Rectal smooth muscle tissue (tissue), 1 donor: Measurements from ENCODE around the gene CBR3.

Source experiments
- H3K27ac ChIP-seq: one replicate; pipeline ENCODE4 v1.7.0; 2013; ENCODE audit warnings: low read depth, low read length, inconsistent platforms
- H3K27me3 ChIP-seq: one replicate; pipeline ENCODE4 v1.7.0; 2013; ENCODE audit warnings: low read length; ENCODE audit not compliant: control insufficient read depth, insufficient read depth
- H3K36me3 ChIP-seq: one replicate; pipeline ENCODE4 v1.7.0; 2013; ENCODE audit warnings: low read length; ENCODE audit not compliant: control insufficient read depth, insufficient read depth
- H3K4me1 ChIP-seq: one replicate; pipeline ENCODE4 v1.7.0; 2013; ENCODE audit warnings: low read length; ENCODE audit not compliant: control insufficient read depth, insufficient read depth
- H3K4me3 ChIP-seq: one replicate; pipeline ENCODE4 v1.7.0; 2013; ENCODE audit warnings: low read length
- H3K9ac ChIP-seq: one replicate; pipeline ENCODE4 v1.7.0; 2013; ENCODE audit warnings: low read length

CBR3 gene

GRCh38 chr21:36103434-36103833 lies 31.4 kb upstream of the CBR3 start:
- Histone ChIP-seq H3K4me3 (no peak overlapping the region), H3K36me3 (no peaks in the 10 kb centered on the region), H3K4me1 (no peaks in the 10 kb centered on the region), H3K9ac (no peak overlapping the region), H3K27me3 (no peaks in the 10 kb centered on the region), H3K27ac (no peak overlapping the region)

- Histone ChIP-seq H3K4me1 (no peaks in the 10 kb centered on the region), H3K4me3 (no peak overlapping the region), H3K9ac (no peak overlapping the region), H3K36me3 (no peaks in the 10 kb centered on the region), H3K27ac (no peak overlapping the region), H3K27me3 (no peaks in the 10 kb centered on the region)
These were observed 30.3 kb upstream of the CBR3 start for GRCh38 chr21:36104317-36105300.

GRCh38 chr21:36105327-36105842 lies 29.5 kb upstream of the CBR3 start:
- Histone ChIP-seq H3K36me3 (no peaks in the 10 kb centered on the region), H3K27ac (no peak overlapping the region), H3K4me1 (no peaks in the 10 kb centered on the region), H3K9ac (no peak overlapping the region), H3K4me3 (no peak overlapping the region), H3K27me3 (no peaks in the 10 kb centered on the region)

- Histone ChIP-seq H3K27ac (no peak overlapping the region), H3K4me3 (no peak overlapping the region), H3K36me3 (no peaks in the 10 kb centered on the region), H3K9ac (no peak overlapping the region), H3K4me1 (no peaks in the 10 kb centered on the region), H3K27me3 (no peaks in the 10 kb centered on the region)
These were observed 25.0 kb upstream of the CBR3 start for GRCh38 chr21:36109868-36110267.

GRCh38 chr21:36111238-36111637 lies 23.6 kb upstream of the CBR3 start:
- no peaks in the 10 kb centered on the region for H3K36me3 ChIP-seq
- no peak overlapping the region for H3K4me3 ChIP-seq
- no peaks in the 10 kb centered on the region for H3K27me3 ChIP-seq
- no peak overlapping the region for H3K9ac ChIP-seq
- no peak overlapping the region for H3K27ac ChIP-seq
- no peaks in the 10 kb centered on the region for H3K4me1 ChIP-seq

- H3K36me3 ChIP-seq: no peaks in the 10 kb centered on the region
- peak overlapping the region; percentile 7 for H3K4me3 ChIP-seq
- no peak overlapping the region for H3K9ac ChIP-seq
- no peaks in the 10 kb centered on the region for H3K4me1 ChIP-seq
- no peak overlapping the region for H3K27ac ChIP-seq
- H3K27me3 ChIP-seq: no peaks in the 10 kb centered on the region
These were observed 21.0 kb upstream of the CBR3 start for GRCh38 chr21:36113647-36114428.

- Histone ChIP-seq H3K4me3 (no peak overlapping the region), H3K27ac (no peak overlapping the region), H3K36me3 (no peaks in the 10 kb centered on the region)
These were observed 19.6 kb upstream of the CBR3 start for GRCh38 chr21:36115138-36115730.

GRCh38 chr21:36117286-36117741 lies 17.6 kb upstream of the CBR3 start:
- no peaks in the 10 kb centered on the region for H3K4me1 ChIP-seq
- H3K9ac ChIP-seq: no peak overlapping the region
- no peaks in the 10 kb centered on the region for H3K27me3 ChIP-seq
- no peak overlapping the region for H3K27ac ChIP-seq
- H3K36me3 ChIP-seq: no peaks in the 10 kb centered on the region
- no peak overlapping the region for H3K4me3 ChIP-seq

More at GRCh38 chr21:36115138-36115730, 19.6 kb upstream of the CBR3 start:
- no peak overlapping the region for H3K9ac ChIP-seq
- H3K27me3 ChIP-seq: no peaks in the 10 kb centered on the region
- no peaks in the 10 kb centered on the region for H3K4me1 ChIP-seq

GRCh38 chr21:36120304-36120888 lies 14.5 kb upstream of the CBR3 start:
- H3K27ac ChIP-seq: no peak overlapping the region
- H3K9ac ChIP-seq: no peak overlapping the region
- H3K36me3 ChIP-seq: no peaks in the 10 kb centered on the region
- no peak overlapping the region for H3K4me3 ChIP-seq
- no peaks in the 10 kb centered on the region for H3K4me1 ChIP-seq
- no peaks in the 10 kb centered on the region for H3K27me3 ChIP-seq

GRCh38 chr21:36122977-36123376 lies 11.9 kb upstream of the CBR3 start:
- Histone ChIP-seq H3K36me3 (no peaks in the 10 kb centered on the region), H3K27me3 (no peaks in the 10 kb centered on the region), H3K4me3 (no peak overlapping the region), H3K4me1 (no peaks in the 10 kb centered on the region), H3K9ac (no peak overlapping the region), H3K27ac (no peak overlapping the region)

GRCh38 chr21:36124395-36124794 lies 10.5 kb upstream of the CBR3 start:
- no peaks in the 10 kb centered on the region for H3K27me3 ChIP-seq
- H3K27ac ChIP-seq: no peak overlapping the region
- no peak overlapping the region for H3K9ac ChIP-seq
- no peaks in the 10 kb centered on the region for H3K4me1 ChIP-seq
- no peaks in the 10 kb centered on the region for H3K36me3 ChIP-seq
- no peak overlapping the region for H3K4me3 ChIP-seq
